IMR-90 (cell line): ENCODE measurements around the gene PPP6R3. TPM values are rescaled to one million over a fixed set of nuclear protein-coding genes. Genes with fewer than 3 reads are reported as not detected.

ENCODE experiments used
- ATAC-seq: fragments of 200-7000 bp; cut with Tn5 transposase; 2 replicates; pipeline ENCODE4 v1.9.1; 2020; ENCODE audit warnings: low read depth, mild to moderate bottlenecking, moderate library complexity
- BruUV-seq: library from RNA; stranded (reverse); fragments of 400-500 nt; replicated peaks from 2 replicates; lab custom pipeline; 2021; lab: Mats Ljungman, UMichigan
- CTCF ChIA-PET: fragments of 300-600 bp; formaldehyde crosslinking; extraction: SDS; loops from one replicate; lab custom pipeline; 2021; ENCODE audit warnings: antibody characterized with exemption; lab: Yijun Ruan, JAX
- POLR2A ChIA-PET: fragments of 300-600 bp; sonication (Branson Sonifier 250); formaldehyde crosslinking; loops from one replicate; lab custom pipeline; 2022; ENCODE audit warnings: antibody characterized with exemption; ENCODE audit not compliant: unreplicated experiment; lab: Charles Lee
- DNase-seq: peaks from one replicate; pipeline ENCODE4 v3.0.0; 2013
- H2AFZ ChIP-seq: replicated peaks from 2 replicates; pipeline ENCODE3; 2013; ENCODE audit warnings: low read length, mild to moderate bottlenecking; ENCODE audit not compliant: poor library complexity
- H2AK5ac ChIP-seq: 2 replicates; pipeline ENCODE4 v1.6.1; 2013; ENCODE audit warnings: low read depth, low read length, inconsistent platforms
- H2AK9ac ChIP-seq: replicated peaks from 2 replicates; pipeline ENCODE3; 2013; ENCODE audit warnings: mild to moderate bottlenecking, low read depth, low read length, moderate library complexity; ENCODE audit not compliant: poor library complexity
- H2BK120ac ChIP-seq: 2 replicates; pipeline ENCODE4 v1.6.1; 2013; ENCODE audit warnings: low read depth, low read length, inconsistent platforms
- H2BK15ac ChIP-seq: 3 replicates; pipeline ENCODE4 v1.6.1; 2013; ENCODE audit warnings: low read depth, low read length, inconsistent platforms
- H2BK20ac ChIP-seq: 2 replicates; pipeline ENCODE4 v1.6.1; 2013; ENCODE audit warnings: low read depth, mild to moderate bottlenecking, inconsistent platforms, low read length, moderate library complexity
- H2BK5ac ChIP-seq: 2 replicates; pipeline ENCODE4 v1.6.1; 2013; ENCODE audit warnings: mild to moderate bottlenecking, low read depth, low read length, inconsistent platforms; ENCODE audit not compliant: poor library complexity, severe bottlenecking
- H3K14ac ChIP-seq: replicated peaks from 2 replicates; pipeline ENCODE4 v1.6.1; 2013; ENCODE audit warnings: low read depth, low read length, inconsistent platforms
- H3K18ac ChIP-seq: 2 replicates; pipeline ENCODE4 v1.6.1; 2013; ENCODE audit warnings: low read depth, low read length, control low read depth
- H3K23ac ChIP-seq: 2 replicates; pipeline ENCODE4 v1.6.1; 2013; ENCODE audit warnings: low read depth, low read length, inconsistent platforms
- H3K27ac ChIP-seq: 2 replicates; pipeline ENCODE4 v1.5.1; 2013; ENCODE audit warnings: mild to moderate bottlenecking, control low read depth, low read length; ENCODE audit not compliant: insufficient read depth
- H3K27me3 ChIP-seq: 2 replicates; pipeline ENCODE4 v1.6.1; 2013; ENCODE audit warnings: low read length; ENCODE audit not compliant: control insufficient read depth, insufficient read depth
- H3K36me3 ChIP-seq: 2 replicates; pipeline ENCODE4 v1.6.1; 2013; ENCODE audit warnings: low read length, mixed read lengths; ENCODE audit not compliant: control insufficient read depth, insufficient read depth
- H3K4ac ChIP-seq: 2 replicates; pipeline ENCODE4 v1.6.1; 2013; ENCODE audit warnings: low read depth, low read length, inconsistent platforms
- H3K4me1 ChIP-seq: 2 replicates; pipeline ENCODE4 v1.6.1; 2013; ENCODE audit warnings: low read length, mixed read lengths; ENCODE audit not compliant: control insufficient read depth, insufficient read depth
- H3K4me2 ChIP-seq: 2 replicates; pipeline ENCODE4 v1.6.1; 2013; ENCODE audit warnings: low read depth, mild to moderate bottlenecking, control low read depth, low read length, moderate library complexity
- H3K4me3 ChIP-seq: 2 replicates; pipeline ENCODE4 v1.5.1; 2013; ENCODE audit warnings: low read depth, mild to moderate bottlenecking, control low read depth, low read length, moderate library complexity; ENCODE audit not compliant: insufficient read depth
- H3K56ac ChIP-seq: 2 replicates; pipeline ENCODE4 v1.6.1; 2013; ENCODE audit warnings: low read length, inconsistent platforms; ENCODE audit not compliant: insufficient read depth; ENCODE audit errors: extremely low read depth
- H3K79me1 ChIP-seq, 2 experiments: 2 replicates each; pipeline ENCODE4 v1.6.1; 2013; ENCODE audit warnings: low read length in 2 of 2, inconsistent platforms in 1 of 2, low read depth in 1 of 2
- H3K9ac ChIP-seq: 2 replicates; pipeline ENCODE4 v1.6.1; 2013; ENCODE audit warnings: low read depth, low read length, control low read depth
- H3K9me1 ChIP-seq: 2 replicates; pipeline ENCODE4 v1.6.1; 2013; ENCODE audit warnings: low read length, inconsistent platforms; ENCODE audit not compliant: insufficient read depth
- H3K9me3 ChIP-seq: 2 replicates; pipeline ENCODE4 v1.6.1; 2013; ENCODE audit warnings: low read length; ENCODE audit not compliant: control insufficient read depth, insufficient read depth
- H4K20me1 ChIP-seq: 2 replicates; pipeline ENCODE4 v1.6.1; 2013; ENCODE audit warnings: low read length, inconsistent platforms; ENCODE audit not compliant: insufficient read depth
- H4K5ac ChIP-seq: 2 replicates; pipeline ENCODE4 v1.6.1; 2013; ENCODE audit warnings: mild to moderate bottlenecking, low read depth, low read length, control low read depth
- H4K8ac ChIP-seq, 2 experiments: 2 replicates each; pipeline ENCODE4 v1.6.1; 2013; ENCODE audit warnings: low read depth in 2 of 2, low read length in 2 of 2, control low read depth in 1 of 2, inconsistent platforms in 1 of 2
- H4K91ac ChIP-seq: 2 replicates; pipeline ENCODE4 v1.6.1; 2013; ENCODE audit warnings: low read depth, low read length, inconsistent platforms; ENCODE audit not compliant: insufficient read depth
- BHLHE40 ChIP-seq: fragments of 150-350 bp; IDR thresholded peaks from 2 replicates; pipeline ENCODE4 v1.6.1; 2016; ENCODE audit warnings: mild to moderate bottlenecking, low read depth, low read length
- CEBPB ChIP-seq: IDR thresholded peaks from 2 replicates; pipeline ENCODE4 v1.6.1; 2012; ENCODE audit warnings: low read depth, low read length, improper control_type of control experiment
- CHD1 ChIP-seq: IDR thresholded peaks from 2 replicates; pipeline ENCODE4 v1.6.1; 2012; ENCODE audit warnings: low read depth, low read length, improper control_type of control experiment
- ELK1 ChIP-seq: fragments of 150-350 bp; IDR thresholded peaks from 2 replicates; pipeline ENCODE4 v1.6.1; 2016; ENCODE audit warnings: low read depth, mild to moderate bottlenecking, low read length, moderate library complexity, borderline replicate concordance
- FOS ChIP-seq: fragments of 150-350 bp; IDR thresholded peaks from 2 replicates; pipeline ENCODE4 v1.6.1; 2016; ENCODE audit warnings: low read depth, low read length
- MAFK ChIP-seq: IDR thresholded peaks from 2 replicates; pipeline ENCODE4 v1.6.1; 2012; ENCODE audit warnings: low read depth, low read length, improper control_type of control experiment
- MXI1 ChIP-seq: IDR thresholded peaks from 2 replicates; pipeline ENCODE4 v1.6.1; 2012; ENCODE audit warnings: low read depth, mild to moderate bottlenecking, low read length, moderate library complexity, borderline replicate concordance
- NFE2L2 ChIP-seq: fragments of 150-350 bp; IDR thresholded peaks from 2 replicates; pipeline ENCODE4 v1.6.1; 2016; ENCODE audit warnings: low read depth, mild to moderate bottlenecking, low read length
- POLR2A ChIP-seq: IDR thresholded peaks from 2 replicates; pipeline ENCODE4 v1.6.1; 2012; ENCODE audit warnings: mild to moderate bottlenecking, low read depth, low read length
- RAD21 ChIP-seq: IDR thresholded peaks from 2 replicates; pipeline ENCODE4 v1.6.1; 2012; ENCODE audit warnings: low read length, improper control_type of control experiment
- RCOR1 ChIP-seq: IDR thresholded peaks from 2 replicates; pipeline ENCODE4 v1.6.1; 2012; ENCODE audit warnings: mild to moderate bottlenecking, low read length, improper control_type of control experiment; ENCODE audit not compliant: insufficient replicate concordance
- RFX5 ChIP-seq: IDR thresholded peaks from 2 replicates; pipeline ENCODE4 v1.8.0; 2012; ENCODE audit warnings: low read depth, mild to moderate bottlenecking, low read length, moderate library complexity
- SMC3 ChIP-seq: fragments of 150-350 bp; IDR thresholded peaks from 2 replicates; pipeline ENCODE4 v1.6.1; 2016; ENCODE audit warnings: low read depth, mild to moderate bottlenecking, antibody characterized with exemption, low read length, moderate library complexity
- USF2 ChIP-seq: fragments of 150-350 bp; IDR thresholded peaks from 2 replicates; pipeline ENCODE4 v1.6.1; 2017; ENCODE audit warnings: mild to moderate bottlenecking, antibody characterized with exemption, low read length, low read depth
- WGBS, 2 experiments: methylation state at CpG; one replicate each; pipeline versions ENCODE4 v1.1.5 to v1.1.7; 2013; ENCODE audit warnings: missing lambda C conversion rate in 2 of 2; ENCODE audit not compliant: insufficient read length in 1 of 2; ENCODE audit errors: extremely low coverage in 2 of 2; 5-methylcytosine and 5-hydroxymethylcytosine counted together
- dilution Hi-C: fragments of 300-500 bp; cut with HindIII; formaldehyde crosslinking; loops from one replicate; pipeline ENCODE4 v1.14.3; 2018; ENCODE audit warnings: low sequenced_read_pairs; ENCODE audit not compliant: unreplicated experiment
- in situ Hi-C: fragments of 300-500 bp; cut with MboI; formaldehyde crosslinking; loops from 3 replicates; pipeline ENCODE4 v1.14.3; 2019; ENCODE audit warnings: low sequenced_read_pairs, inconsistent platforms, mixed read lengths
- intact Hi-C: fragments of 100-400 bp; cut with micrococcal nuclease; formaldehyde crosslinking; loops from 2 replicates; pipeline ENCODE4 v1.10.0; 2022
- polyA plus RNA-seq, 3 experiments: library from polyadenylated mRNA; depleted of rRNA; stranded (reverse); fragments of >200 nt; gene quantifications; 2 replicates each; pipeline ENCODE4 v1.2.3, GENCODE V29; 2012; ENCODE audit warnings: low replicate concordance in 1 of 3
- total RNA-seq: library from RNA; depleted of rRNA; stranded (reverse); fragments of >200 nt; gene quantifications from 2 replicates; pipeline ENCODE4 v1.2.3, GENCODE V29; 2012

PPP6R3 gene
- total and polyA plus RNA-seq, 2 of the 4 experiments (the other 2 are of a cell fraction) = 29.0 to 123 TPM

GRCh38 chr11:68495220-68495729 is 34.7 kb downstream of the PPP6R3 start:
- Histone ChIP-seq H4K5ac (no peak overlapping the region), H2BK120ac (no peak overlapping the region), H3K9me1 (peaks cover 27% of the 10 kb centered on the region), H4K8ac (no peak overlapping the region), H3K9me3 (no peaks in the 10 kb centered on the region), H2AFZ (no peak overlapping the region), H2BK5ac (no peak overlapping the region), H2BK15ac (no peak overlapping the region), H3K14ac (no peak overlapping the region), H3K79me1 (peaks cover 17 to 77% of the 10 kb centered on the region in 2 experiments), H2AK5ac (no peak overlapping the region), H3K18ac (no peak overlapping the region), H2BK20ac (no peak overlapping the region), H3K4me2 (no peak overlapping the region), H3K4me1 (peaks cover 9% of the 10 kb centered on the region), H3K9ac (no peak overlapping the region), H4K91ac (no peak overlapping the region), H3K27ac (no peak overlapping the region), H3K4me3 (no peak overlapping the region), H3K56ac (no peak overlapping the region), H3K23ac (no peak overlapping the region), H3K27me3 (no peaks in the 10 kb centered on the region), H3K4ac (no peak overlapping the region), H2AK9ac (no peak overlapping the region), H4K20me1 (peaks cover 94% of the 10 kb centered on the region), H3K36me3 (no peaks in the 10 kb centered on the region)
- dilution Hi-C loops = no loop called here
- ChIA-PET CTCF (interaction anchor here (0.7 kb wide), 1 partner anchor 108 kb away, joined by 7 read pairs; no protein-coding TSS in a partner anchor), POLR2A (no interaction called here)
- in situ Hi-C loops = no loop called here
- no peak for DNase-seq
- intact Hi-C loops = no loop called here
- no CpG with 5 or more reads among the region's 3 CpGs for WGBS, 2 experiments
- no TSS peak for BruUV-seq
- no peak for ATAC-seq
- no peak for TF ChIP-seq ELK1
- no peak for TF ChIP-seq NFE2L2
- TF ChIP-seq RCOR1 = no peak
- no peak for TF ChIP-seq CEBPB
- no peak for TF ChIP-seq FOS
- TF ChIP-seq POLR2A = no peak
- no peak for TF ChIP-seq SMC3
- no peak for TF ChIP-seq MXI1
- TF ChIP-seq RAD21 = no peak
- TF ChIP-seq CHD1 = no peak
- TF ChIP-seq USF2 = no peak
- no peak for TF ChIP-seq BHLHE40
- TF ChIP-seq MAFK = no peak
- TF ChIP-seq RFX5 = no peak
